GM19395 (cell line): ENCODE data around the gene TSPAN1.
"Not testable (repeated sequence)": the region's sequence is repeated elsewhere in the genome, so short reads cannot be mapped to it uniquely, and the experiment has no call there.

Source experiments
- ATAC-seq: cut with Tn5 transposase; IDR thresholded peaks from one replicate; pipeline ENCODE4 v1.9.1; 2021; ENCODE audit warnings: mild to moderate bottlenecking, moderate library complexity; ENCODE audit not compliant: unreplicated experiment

Gene TSPAN1

DNA sequence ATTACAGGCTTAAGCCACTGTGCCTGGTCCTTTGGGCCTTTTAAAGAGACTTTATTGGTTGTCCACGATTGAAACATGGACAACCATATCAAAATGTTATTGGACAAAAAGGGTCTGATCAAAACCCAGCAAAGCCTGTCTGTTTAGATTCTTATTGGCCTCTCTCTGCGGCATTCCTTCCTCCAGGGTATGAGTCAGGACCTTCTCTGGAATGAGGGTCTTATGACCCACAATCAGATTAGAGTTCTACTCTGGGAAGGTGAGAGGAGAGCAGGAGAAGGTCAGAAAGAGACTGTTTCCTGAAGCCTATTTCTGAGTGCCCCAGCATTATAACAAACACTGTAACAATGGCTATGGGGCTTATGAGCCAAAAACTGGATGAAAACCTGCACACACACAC, 36.2 kb downstream of the TSPAN1 start:
- ATAC-seq: no peak

- no peak for ATAC-seq
Measured at GRCh38 chr1:46215504-46215903, 40.6 kb downstream of the TSPAN1 start.

- ATAC-seq: no peak
Measured at GRCh38 chr1:46218443-46218842, 43.6 kb downstream of the TSPAN1 start.

DNA sequence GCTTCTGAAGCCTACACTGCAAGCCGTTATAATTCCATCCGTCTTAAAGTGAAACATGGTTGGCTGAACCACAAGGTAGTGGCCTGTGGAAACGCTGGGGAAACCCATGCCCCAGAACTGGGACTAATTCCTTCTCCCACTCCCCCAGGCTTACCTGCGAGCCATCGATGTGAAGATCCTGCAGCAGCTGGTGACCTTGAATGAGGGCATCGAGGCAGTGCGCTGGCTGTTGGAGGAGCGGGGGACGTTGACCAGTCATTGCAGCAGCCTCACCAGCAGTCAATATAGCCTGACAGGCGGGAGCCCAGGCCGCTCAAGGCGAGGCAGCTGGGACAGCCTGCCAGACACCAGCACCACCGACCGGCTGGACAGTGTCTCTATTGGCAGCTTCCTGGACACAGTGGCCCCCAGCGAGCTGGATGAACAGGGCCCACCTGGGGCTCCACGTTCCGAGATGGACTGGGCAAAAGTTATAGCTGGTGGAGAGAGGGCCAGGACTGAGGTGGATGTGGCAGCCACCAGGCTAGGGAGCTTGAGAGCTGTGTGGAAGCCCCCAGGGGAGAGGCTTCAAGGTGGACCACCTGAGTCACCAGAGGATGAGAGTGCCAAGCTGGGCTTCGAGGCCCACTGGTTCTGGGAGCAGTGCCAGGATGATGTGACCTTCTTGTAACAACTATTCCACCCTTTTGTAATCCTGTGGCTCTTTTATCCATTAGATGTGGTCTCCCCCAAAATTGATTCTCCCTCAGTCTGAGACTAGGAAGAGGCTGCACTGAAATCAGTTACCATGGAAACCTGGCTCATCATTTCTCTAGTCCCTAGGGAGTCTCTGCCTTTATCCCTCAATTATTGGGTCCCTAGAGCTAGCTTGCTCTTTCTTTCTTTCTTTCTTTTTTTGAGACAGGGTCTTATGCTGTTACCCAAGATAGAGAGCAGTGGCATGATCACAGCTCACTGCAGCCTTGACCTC, 44.9 kb downstream of the TSPAN1 start:
- ATAC-seq: no peak

GRCh38 chr1:46220808-46221207, 45.9 kb downstream of the TSPAN1 start:
- ATAC-seq: no peak

DNA sequence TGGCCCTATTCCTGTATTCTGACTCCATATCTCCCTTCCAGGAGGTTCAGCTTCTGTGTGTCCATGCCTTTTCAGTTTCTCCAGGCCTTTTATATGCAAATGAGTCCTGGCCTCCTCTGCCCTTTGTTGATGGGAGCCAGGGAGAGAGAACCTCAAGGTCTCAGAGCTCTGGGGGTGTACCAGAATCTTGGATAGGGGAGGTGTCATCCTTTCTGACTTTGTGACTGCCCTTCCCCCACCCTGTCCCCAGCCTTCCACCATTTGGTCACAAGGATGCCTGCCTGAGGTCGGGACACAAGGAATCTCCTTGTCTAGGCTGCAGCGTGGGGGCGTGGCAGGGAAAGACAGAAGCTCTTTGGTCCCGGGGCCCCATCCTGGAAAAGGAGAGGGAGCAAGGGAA, 46.9 kb downstream of the TSPAN1 start:
- no peak for ATAC-seq

GRCh38 chr1:46223055-46223454, 48.2 kb downstream of the TSPAN1 start:
- not testable (repeated sequence) for ATAC-seq

DNA sequence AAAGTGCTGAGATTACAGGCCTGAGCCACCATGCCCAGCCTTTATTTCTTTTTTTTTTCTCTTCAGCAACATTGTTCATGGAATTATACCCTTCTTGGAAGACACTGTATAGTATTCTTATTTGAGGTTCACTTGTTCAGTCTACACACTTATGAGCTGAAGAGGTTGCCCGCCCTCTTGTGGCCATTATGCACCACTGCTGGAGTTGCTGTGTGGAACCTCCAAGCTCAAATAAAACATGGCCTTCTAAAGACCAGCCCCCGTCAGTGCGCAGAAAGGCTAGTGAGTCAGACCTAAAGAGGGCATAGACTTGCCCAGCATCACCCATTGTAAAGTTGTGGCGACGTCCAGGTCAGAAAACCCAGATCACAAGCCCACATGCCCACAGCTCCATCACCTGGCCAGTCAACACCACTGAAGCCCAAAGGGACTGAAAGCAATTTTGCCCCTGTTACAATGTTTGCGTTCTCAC, 48.6 kb downstream of the TSPAN1 start:
- no peak for ATAC-seq

DNA sequence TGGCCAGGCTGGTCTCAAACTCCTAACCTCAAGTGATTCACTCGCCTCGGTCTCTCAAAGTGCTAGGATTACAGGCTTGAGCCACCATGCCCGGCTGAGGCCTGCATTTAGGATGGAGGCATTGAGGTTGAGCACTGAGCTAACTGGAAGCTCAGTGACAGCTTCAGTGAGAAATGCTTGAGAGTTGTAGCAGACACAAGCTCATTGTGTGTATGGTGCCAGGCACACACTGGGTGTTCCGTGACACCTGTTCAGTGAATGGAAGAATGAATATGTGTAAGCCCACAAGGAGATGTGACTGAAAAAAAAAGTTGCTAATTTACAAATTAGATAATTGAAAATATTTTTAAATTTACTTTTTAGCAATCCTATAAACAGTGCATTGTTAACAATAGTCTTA, 50.1 kb downstream of the TSPAN1 start:
- ATAC-seq: no peak

GRCh38 chr1:46231231-46231630, 56.3 kb downstream of the TSPAN1 start:
- ATAC-seq: not testable (repeated sequence)
